HG03565 (cell line): ENCODE results near the gene GLS.
"Not testable (repeated sequence)": the region's sequence is repeated elsewhere in the genome, so short reads cannot be mapped to it uniquely, and the experiment has no call there.

ENCODE experiments used
- ATAC-seq: cut with Tn5 transposase; IDR thresholded peaks from one replicate; pipeline ENCODE4 v1.9.1; 2021; ENCODE audit warnings: mild to moderate bottlenecking, moderate library complexity; ENCODE audit not compliant: unreplicated experiment

The GLS gene

GRCh38 chr2:190882856-190883582 is 2.4 kb downstream of the GLS start:
- ATAC-seq: no peak

DNA sequence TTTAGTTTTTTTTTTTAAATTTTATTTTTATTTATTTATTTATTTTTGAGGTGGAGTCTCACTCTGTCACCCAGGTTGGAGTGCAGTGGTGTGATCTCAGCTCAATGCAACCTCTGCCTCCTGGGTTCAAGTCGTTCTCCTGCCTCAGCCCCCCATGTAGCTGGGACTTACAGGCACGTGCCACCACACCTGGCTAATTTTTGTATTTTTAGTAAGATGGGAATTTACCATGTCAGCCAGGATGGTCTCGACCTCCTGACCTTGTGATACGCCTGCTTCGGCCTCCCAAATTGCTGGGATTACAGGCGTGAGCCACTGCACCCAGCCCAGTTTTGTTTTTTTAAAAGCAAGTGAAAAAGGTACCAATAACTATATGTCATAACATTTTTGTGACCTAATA is 5.2 kb downstream of the GLS start:
- not testable (repeated sequence) for ATAC-seq

- peak; percentile 64 for ATAC-seq
Measured at GRCh38 chr2:190887089-190887488, 6.5 kb downstream of the GLS start.

GRCh38 chr2:190888449-190888848 is 7.8 kb downstream of the GLS start:
- no peak for ATAC-seq

GRCh38 chr2:190889175-190889943 is 8.7 kb downstream of the GLS start:
- ATAC-seq: no peak

- ATAC-seq: peak; percentile 33
Measured at GRCh38 chr2:190891372-190891771, 10.8 kb downstream of the GLS start.

GRCh38 chr2:190891889-190892288 is 11.3 kb downstream of the GLS start:
- ATAC-seq: no peak

- ATAC-seq: no peak
Measured at GRCh38 chr2:190893157-190893556, 12.5 kb downstream of the GLS start.

DNA sequence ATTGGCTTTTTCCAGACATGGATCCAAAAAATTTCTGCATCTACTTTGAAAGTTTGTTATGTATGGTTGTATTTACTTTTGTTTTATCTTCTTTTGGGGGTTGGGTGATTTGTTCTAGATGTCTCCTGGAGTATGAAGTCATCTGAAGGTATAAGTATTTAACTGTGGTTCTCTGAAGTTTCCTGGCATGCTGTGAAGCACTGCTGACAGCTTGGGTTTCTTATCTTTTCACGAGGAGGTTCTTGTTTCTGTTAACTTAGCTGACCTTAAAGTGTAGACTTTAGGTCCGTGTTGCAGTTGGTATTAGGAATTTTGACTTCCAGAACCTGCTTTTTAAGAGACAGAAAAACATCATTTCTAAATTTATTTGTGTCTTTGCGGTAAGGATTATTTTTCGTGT is 15.9 kb downstream of the GLS start:
- ATAC-seq: no peak

- no peak for ATAC-seq
Measured at GRCh38 chr2:190903693-190904450, 23.3 kb downstream of the GLS start.

- no peak for ATAC-seq
Measured at GRCh38 chr2:190904640-190905261, 24.1 kb downstream of the GLS start.

GRCh38 chr2:190908532-190908931 is 27.9 kb downstream of the GLS start:
- ATAC-seq: no peak

DNA sequence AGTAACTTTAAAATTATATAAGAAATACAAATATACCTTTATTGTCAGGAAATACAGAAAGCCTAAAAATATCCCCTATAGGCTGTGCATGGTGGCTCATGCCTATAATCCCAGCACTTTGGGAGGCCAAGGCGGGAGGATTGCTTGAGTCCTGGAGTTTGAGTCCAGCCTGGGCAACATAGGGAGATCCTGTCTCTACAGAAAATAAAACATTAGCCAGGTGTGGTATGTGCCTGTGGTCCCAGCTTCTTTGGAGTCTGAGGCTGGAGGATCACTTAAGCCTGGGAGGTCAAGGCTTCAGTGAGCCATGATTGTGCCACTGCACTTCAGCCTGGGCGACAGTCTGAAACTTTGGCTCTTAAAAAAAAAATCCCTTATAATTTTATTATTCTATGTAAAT is 29.1 kb downstream of the GLS start:
- no peak for ATAC-seq

- no peak for ATAC-seq
Measured at GRCh38 chr2:190910341-190911136, 29.9 kb downstream of the GLS start.

- peak; percentile 90 for ATAC-seq
Measured at GRCh38 chr2:190911813-190912212, 31.2 kb downstream of the GLS start.

DNA sequence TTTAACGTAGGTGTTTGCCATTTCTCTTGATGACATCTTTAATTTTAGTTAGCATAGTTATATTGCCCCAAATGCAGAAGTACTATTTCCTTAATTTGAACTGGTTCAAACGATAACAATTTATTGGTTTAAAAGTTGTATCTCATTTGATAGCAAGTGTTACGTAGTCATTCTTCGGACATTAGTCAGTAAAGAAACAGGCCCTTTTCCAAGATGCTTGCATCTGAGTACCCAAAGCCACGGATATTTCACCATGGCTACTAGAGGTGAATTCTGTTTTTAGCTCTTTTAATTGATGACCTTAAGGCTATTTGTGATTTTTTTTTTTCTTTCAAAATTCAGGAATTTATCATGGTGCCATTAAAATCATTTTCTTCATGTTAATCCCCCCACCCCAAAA is 32.1 kb downstream of the GLS start:
- no peak for ATAC-seq

GRCh38 chr2:190913725-190914124 is 33.1 kb downstream of the GLS start:
- ATAC-seq: no peak

DNA sequence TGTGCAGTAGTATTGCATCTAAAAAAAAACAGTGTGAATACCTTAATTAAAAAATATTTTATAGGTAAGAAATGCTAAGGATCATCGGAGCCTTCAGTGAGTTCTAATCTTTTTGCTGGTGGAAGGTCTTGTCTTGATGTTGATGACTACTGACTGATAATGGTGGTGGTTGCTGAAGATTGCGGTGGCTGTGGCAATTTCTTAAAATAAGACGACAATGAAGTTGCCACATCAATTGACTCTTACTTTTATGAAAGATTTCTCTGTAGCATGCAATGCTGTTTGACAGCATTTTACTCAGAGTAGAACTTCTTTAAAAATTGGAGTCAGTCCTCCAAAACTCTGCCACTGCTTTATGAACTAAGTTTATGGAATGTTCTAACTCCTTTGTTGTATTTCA is 36.2 kb downstream of the GLS start:
- ATAC-seq: no peak

GRCh38 chr2:190920085-190920484 is 39.5 kb downstream of the GLS start:
- no peak for ATAC-seq

- ATAC-seq: no peak
Measured at GRCh38 chr2:190922376-190922775, 41.8 kb downstream of the GLS start.
